Choroid plexus epithelial cell (primary cell): ENCODE data around the gene TJAP1.

Experiments
- DNase-seq: peaks from one replicate; pipeline ENCODE4 v3.0.0-alpha.2; 2010; ENCODE audit warnings: low read depth
- H3K4me3 ChIP-seq: 2 replicates; pipeline ENCODE4 v1.5.1; 2011; ENCODE audit warnings: low read depth, mild to moderate bottlenecking, control low read depth, low read length, moderate library complexity
- TF ChIP-seq, protein P1 (sequence below): conservative IDR thresholded peaks from 2 replicates; pipeline ENCODE4 v1.5.1; 2011; ENCODE audit warnings: low read depth, mild to moderate bottlenecking, control low read depth, inconsistent platforms, low read length, moderate library complexity

Gene TJAP1

DNA sequence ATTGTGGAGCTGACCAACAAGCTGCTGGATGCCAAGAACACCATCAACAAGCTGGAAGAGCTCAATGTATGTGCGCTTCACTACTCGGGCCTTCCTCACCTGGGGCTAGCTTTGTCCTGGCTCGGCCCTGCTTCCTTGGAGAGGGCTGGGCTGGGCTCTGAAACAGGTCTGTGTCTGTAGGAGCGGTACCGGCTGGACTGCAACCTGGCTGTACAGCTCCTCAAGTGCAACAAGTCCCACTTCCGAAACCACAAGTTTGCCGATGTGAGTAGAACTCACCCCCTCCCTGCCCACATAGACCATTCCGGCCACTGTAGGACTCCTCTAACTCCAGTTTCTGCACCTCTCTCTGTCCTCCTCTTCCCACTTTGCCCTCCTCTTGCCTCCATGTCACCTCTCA, 26.1 kb downstream of the TJAP1 start:
- no peak overlapping the region for H3K4me3 ChIP-seq
- no peak for DNase-seq
- TF ChIP-seq, protein P1, sequence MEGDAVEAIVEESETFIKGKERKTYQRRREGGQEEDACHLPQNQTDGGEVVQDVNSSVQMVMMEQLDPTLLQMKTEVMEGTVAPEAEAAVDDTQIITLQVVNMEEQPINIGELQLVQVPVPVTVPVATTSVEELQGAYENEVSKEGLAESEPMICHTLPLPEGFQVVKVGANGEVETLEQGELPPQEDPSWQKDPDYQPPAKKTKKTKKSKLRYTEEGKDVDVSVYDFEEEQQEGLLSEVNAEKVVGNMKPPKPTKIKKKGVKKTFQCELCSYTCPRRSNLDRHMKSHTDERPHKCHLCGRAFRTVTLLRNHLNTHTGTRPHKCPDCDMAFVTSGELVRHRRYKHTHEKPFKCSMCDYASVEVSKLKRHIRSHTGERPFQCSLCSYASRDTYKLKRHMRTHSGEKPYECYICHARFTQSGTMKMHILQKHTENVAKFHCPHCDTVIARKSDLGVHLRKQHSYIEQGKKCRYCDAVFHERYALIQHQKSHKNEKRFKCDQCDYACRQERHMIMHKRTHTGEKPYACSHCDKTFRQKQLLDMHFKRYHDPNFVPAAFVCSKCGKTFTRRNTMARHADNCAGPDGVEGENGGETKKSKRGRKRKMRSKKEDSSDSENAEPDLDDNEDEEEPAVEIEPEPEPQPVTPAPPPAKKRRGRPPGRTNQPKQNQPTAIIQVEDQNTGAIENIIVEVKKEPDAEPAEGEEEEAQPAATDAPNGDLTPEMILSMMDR, result no peak

DNA sequence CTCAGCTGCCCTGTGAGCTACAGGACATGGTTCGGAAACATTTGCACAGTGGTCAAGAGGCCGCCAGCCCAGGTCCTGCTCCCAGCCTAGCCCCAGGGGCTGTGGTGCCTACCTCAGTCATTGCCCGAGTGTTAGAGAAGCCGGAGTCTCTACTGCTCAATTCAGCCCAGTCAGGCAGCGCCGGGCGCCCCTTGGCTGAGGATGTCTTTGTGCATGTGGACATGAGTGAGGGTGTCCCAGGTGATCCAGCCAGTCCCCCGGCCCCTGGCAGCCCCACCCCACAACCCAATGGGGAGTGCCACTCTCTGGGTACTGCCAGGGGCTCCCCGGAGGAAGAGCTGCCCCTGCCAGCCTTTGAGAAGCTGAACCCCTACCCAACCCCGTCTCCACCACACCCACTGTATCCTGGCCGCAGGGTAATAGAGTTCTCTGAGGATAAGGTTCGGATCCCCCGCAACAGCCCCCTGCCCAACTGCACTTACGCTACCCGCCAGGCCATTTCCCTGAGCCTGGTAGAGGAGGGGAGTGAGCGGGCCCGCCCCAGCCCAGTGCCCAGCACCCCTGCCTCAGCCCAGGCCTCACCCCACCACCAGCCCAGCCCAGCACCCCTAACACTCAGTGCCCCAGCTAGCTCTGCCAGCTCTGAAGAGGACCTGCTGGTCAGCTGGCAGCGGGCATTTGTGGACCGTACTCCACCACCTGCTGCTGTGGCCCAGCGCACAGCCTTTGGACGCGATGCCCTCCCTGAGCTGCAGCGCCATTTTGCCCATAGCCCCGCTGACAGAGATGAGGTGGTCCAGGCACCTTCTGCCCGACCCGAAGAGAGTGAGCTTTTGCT, 27.6 kb downstream of the TJAP1 start:
- DNase-seq, result no peak
- H3K4me3 ChIP-seq, result no peak overlapping the region
- TF ChIP-seq, protein P1, result no peak

DNA sequence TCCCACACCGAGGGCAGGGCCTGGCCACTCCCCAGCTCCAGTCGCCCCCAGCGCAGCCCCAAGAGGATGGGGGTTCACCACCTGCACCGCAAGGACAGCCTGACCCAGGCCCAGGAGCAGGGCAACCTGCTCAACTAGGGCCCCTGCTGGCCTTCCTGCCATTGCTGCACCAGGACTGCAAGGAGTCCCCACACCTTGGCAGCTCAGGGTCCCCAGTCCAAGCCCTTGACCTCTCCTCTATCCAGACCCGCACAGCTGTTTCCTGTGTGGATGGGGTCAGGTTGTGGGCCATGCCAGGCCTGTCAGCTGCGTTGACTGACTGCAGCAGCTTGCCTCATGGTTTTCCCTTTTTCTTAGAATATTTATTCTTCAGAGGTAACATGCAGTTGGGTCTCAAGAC, 28.3 kb downstream of the TJAP1 start:
- TF ChIP-seq, protein P1, result no peak
- DNase-seq, result no peak
- no peak overlapping the region for H3K4me3 ChIP-seq

DNA sequence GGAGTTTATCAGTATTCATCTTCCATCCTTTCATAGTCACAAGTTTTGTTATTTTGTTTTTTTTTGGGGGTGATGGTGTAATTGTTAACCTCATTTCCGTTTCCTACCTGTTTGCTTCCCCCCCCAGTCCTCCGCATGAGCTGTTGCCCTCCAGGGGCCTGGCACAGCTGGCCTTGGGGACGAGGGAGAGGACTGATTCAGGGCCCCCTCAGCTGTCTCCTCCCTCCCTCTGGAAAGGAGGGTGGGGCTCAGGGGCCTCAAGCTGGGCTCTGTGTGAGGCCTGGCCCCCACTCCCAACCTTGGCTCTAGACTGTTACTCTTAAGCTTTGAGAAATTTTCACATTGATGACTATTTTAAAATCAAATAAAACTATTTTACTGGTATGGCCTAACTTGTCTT, 28.8 kb downstream of the TJAP1 start:
- no peak for DNase-seq
- no peak overlapping the region for H3K4me3 ChIP-seq
- TF ChIP-seq, protein P1, result no peak

DNA sequence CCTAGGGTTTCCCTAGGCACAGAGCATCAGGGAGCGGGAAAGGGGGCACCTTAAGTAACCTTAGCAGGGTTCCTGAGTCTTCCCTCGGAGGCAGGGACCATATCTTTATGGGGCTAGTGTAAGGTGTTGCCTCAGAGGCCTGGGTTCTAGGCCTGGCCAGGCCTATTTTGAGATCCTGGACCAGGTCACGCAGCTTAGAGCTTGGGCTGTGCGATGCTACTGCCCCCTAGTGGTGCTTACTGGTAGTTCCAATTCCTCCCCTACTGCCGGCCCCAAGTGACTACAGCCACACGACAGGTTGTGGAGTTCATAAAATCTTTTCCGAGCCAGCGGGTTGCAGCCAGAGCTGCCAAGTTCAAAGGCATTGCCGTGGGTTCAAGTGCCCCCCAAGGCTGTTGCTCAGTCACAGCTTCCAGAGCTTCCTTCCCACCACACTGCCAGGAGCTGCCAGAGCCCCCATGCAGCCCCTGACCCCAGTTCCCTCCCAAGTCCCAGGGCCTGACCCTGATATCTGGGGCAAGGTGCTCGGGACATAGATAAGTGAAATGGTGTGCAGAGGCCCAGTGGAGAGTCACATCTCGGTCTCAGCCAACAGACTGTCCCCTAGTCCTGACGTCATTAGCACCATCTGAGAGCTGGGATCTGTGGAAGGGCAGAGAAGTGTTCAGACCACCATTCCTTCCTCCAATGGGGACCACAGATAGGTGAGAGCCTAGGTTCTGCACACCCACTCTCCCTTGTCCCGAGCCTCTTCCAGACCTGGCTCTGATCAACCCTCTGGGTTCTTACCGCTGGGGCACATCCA, 29.5 kb downstream of the TJAP1 start:
- peak; percentile 88 for DNase-seq
- TF ChIP-seq, protein P1, result peak; percentile 94

DNA sequence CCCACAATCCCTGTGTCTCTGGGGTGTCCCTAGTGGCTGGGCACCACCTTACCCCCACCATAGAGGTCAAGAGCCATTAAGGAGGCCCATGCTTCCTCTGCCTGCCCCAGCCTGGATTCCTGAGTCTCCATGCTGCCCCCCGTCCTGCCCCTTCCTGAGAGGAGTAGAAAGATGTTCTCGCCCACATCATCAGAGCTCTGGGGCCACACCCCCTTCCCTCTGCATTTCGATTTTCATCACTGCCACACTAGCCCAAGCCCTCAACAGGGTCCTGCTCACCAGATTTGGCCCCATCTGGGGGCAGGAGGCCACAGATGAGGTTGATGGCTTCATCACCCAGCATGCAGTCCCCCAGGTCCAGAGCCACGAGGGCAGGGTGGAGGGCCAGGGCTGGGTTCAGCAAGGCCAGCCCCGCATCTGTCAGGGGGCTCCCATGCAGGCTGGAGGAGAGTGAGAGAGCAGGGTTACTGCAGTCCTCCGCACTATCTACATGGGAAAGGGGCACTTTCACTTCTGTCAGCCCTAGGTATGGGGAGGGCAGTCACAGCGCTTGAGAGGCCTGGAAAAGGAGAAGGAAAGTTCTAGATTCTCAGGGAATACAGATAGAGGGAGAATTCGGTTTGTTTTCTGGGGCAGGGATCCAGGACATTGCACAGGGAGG, 31.2 kb downstream of the TJAP1 start:
- no peak overlapping the region for H3K4me3 ChIP-seq
- no peak for DNase-seq
- TF ChIP-seq, protein P1, result no peak

More for the DNA sequence above, 29.5 kb downstream of the TJAP1 start:
- H3K4me3 ChIP-seq, result no peak overlapping the region
